Suprapubic skin (tissue), 4 donors: ENCODE data around the gene ENTPD2. TPM values are rescaled to one million over a fixed set of nuclear protein-coding genes. Genes with fewer than 3 reads are reported as not detected.

Experiments
- DNase-seq, 2 donors: peaks; one replicate each; pipeline ENCODE4 v3.0.0-alpha.2; 2019; ENCODE audit warnings: low spot score in 2 of 2
- H3K27ac ChIP-seq: fragments of 200-600 bp; sonication (generic); one replicate; pipeline ENCODE4 v1.5.1; 2019
- H3K27me3 ChIP-seq: fragments of 200-600 bp; sonication (generic); one replicate; pipeline ENCODE4 v1.5.1; 2019
- H3K36me3 ChIP-seq: fragments of 200-600 bp; sonication (generic); one replicate; pipeline ENCODE4 v1.5.1; 2019
- H3K4me1 ChIP-seq: fragments of 200-600 bp; sonication (generic); one replicate; pipeline ENCODE4 v1.5.1; 2019
- H3K4me3 ChIP-seq: fragments of 200-600 bp; sonication (generic); one replicate; pipeline ENCODE4 v1.5.1; 2019; ENCODE audit warnings: mild to moderate bottlenecking
- H3K9me3 ChIP-seq: fragments of 200-600 bp; sonication (generic); one replicate; pipeline ENCODE4 v1.5.1; 2019
- EP300 ChIP-seq: sonication (generic); formaldehyde crosslinking; IDR thresholded peaks from one replicate; pipeline ENCODE4 v1.6.1; 2017; ENCODE audit warnings: antibody characterized with exemption
- POLR2A ChIP-seq, 2 donors: fragments of 450-650 bp; IDR thresholded peaks; one replicate each; pipeline ENCODE4 v1.6.1; 2017; ENCODE audit warnings: antibody characterized with exemption in 2 of 2, mild to moderate bottlenecking in 2 of 2, moderate library complexity in 2 of 2
- POLR2AphosphoS5 ChIP-seq, 3 donors: sonication (generic); formaldehyde crosslinking; IDR thresholded peaks; one replicate each; pipeline ENCODE4 v1.6.1; 2017; ENCODE audit warnings: antibody characterized with exemption in 3 of 3
- WGBS: methylation state at CpG from one replicate; pipeline ENCODE4 v1.1.5; 2018; 5-methylcytosine and 5-hydroxymethylcytosine counted together
- total RNA-seq, 4 donors: library from RNA; depleted of rRNA; stranded (reverse); fragments of >200 nt; gene quantifications; one replicate each; pipeline ENCODE4 v1.1.0, GENCODE V29; 2016
- TF ChIP-seq, protein P1 (sequence below), 2 donors: fragments of 200-600 bp in 1 of 2; fragments of 450-650 bp in 1 of 2; sonication (generic) in 1 of 2; IDR thresholded peaks; one replicate each; pipeline ENCODE4 v1.5.1; 2016 to 2019; ENCODE audit warnings: antibody characterized with exemption in 2 of 2, mild to moderate bottlenecking in 1 of 2, moderate library complexity in 1 of 2

Gene ENTPD2
- total RNA-seq, 4 donors from 2014 or later: 13.3 to 20.8 (median 16.7) TPM

DNA sequence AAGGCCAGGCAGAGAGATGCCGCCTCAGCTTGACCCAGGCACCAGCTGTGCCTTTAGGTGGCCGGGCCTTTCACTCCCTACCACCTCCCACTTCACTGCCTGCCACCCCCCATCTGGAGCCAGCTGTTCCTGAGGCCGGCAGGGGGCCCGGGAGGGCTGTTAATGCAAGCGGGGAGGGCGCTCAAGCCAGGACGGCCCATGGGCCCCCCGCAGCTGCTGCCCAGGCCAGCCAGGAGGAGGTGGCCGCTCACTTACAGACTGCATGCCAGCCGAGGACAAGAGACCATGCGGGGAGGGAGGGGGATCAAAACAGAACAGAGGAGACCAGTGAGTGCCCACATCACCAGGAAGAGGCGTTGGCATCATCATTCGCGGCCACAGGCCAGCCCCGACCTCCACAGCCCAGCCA, 30.3 kb downstream of the ENTPD2 start:
- DNase-seq: no peak
- peaks cover 10% of the 10 kb centered on the region for H3K36me3 ChIP-seq
- peaks cover 27% of the 10 kb centered on the region for H3K4me1 ChIP-seq
- no peak overlapping the region for H3K27ac ChIP-seq
- WGBS: 83% methylated on average over 15 of the region's 15 CpGs
- TF ChIP-seq POLR2A (IDR thresholded peaks at IDR 0.05): no peak
- TF ChIP-seq POLR2AphosphoS5 (IDR thresholded peaks at IDR 0.05): no peak
- no peaks in the 10 kb centered on the region for H3K9me3 ChIP-seq
- no peak overlapping the region for H3K4me3 ChIP-seq
- no peaks in the 10 kb centered on the region for H3K27me3 ChIP-seq

DNA sequence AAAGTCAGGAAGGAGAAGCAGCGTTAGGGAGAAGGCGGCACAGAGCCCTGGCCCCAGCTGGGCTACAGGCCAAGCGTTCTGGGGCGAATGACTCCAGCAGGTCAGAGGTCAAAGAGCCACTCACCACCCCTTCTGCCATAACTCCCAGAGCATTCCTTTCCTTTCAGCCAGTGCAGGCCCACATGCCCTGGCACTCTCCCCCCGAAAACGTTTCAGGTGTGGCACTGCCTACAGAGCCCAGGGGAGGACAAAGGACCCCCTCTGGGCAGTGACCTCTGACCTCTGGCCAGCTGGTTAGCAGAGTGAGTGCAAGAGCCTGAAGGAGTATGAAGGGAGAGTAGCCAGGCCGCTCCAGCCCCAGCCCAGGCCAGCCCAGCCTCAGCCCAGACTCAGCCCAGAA, 30.7 kb downstream of the ENTPD2 start:
- Histone ChIP-seq H3K4me3 (no peak overlapping the region), H3K27ac (no peak overlapping the region), H3K27me3 (no peaks in the 10 kb centered on the region), H3K36me3 (peaks cover 12% of the 10 kb centered on the region), H3K9me3 (no peaks in the 10 kb centered on the region), H3K4me1 (peaks cover 24% of the 10 kb centered on the region)
- 75% methylated on average over 6 of the region's 7 CpGs for WGBS
- DNase-seq: no peak
- no peak for TF ChIP-seq POLR2A (IDR thresholded peaks at IDR 0.05)
- TF ChIP-seq, protein P1, sequence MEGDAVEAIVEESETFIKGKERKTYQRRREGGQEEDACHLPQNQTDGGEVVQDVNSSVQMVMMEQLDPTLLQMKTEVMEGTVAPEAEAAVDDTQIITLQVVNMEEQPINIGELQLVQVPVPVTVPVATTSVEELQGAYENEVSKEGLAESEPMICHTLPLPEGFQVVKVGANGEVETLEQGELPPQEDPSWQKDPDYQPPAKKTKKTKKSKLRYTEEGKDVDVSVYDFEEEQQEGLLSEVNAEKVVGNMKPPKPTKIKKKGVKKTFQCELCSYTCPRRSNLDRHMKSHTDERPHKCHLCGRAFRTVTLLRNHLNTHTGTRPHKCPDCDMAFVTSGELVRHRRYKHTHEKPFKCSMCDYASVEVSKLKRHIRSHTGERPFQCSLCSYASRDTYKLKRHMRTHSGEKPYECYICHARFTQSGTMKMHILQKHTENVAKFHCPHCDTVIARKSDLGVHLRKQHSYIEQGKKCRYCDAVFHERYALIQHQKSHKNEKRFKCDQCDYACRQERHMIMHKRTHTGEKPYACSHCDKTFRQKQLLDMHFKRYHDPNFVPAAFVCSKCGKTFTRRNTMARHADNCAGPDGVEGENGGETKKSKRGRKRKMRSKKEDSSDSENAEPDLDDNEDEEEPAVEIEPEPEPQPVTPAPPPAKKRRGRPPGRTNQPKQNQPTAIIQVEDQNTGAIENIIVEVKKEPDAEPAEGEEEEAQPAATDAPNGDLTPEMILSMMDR (IDR thresholded peaks at IDR 0.05): no peak
- no peak for TF ChIP-seq EP300
- TF ChIP-seq POLR2AphosphoS5 (IDR thresholded peaks at IDR 0.05): no peak

DNA sequence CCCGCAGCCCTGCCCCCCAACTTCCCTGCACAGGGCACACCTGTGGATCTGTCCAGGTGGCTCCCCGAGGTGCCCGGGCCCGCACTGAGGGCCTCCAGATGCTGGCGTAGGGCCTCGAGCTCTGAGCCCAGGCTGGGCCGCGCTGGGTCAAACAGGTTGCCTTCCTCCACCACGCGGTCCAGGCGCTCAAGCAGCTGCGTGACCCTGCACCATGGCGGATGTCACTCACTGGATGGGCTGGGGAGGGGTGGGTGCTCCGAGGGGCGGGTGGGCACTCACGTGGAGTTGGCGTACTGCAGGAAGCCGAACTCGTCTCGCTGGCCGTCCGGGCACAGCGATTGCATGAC, 31.2 kb downstream of the ENTPD2 start:
- Histone ChIP-seq H3K9me3 (no peaks in the 10 kb centered on the region), H3K4me1 (peaks cover 23% of the 10 kb centered on the region), H3K27me3 (no peaks in the 10 kb centered on the region), H3K27ac (no peak overlapping the region), H3K4me3 (no peak overlapping the region), H3K36me3 (peaks cover 17% of the 10 kb centered on the region)
- DNase-seq: no peak
- 91% methylated on average over 19 of the region's 23 CpGs for WGBS
- TF ChIP-seq, protein P1 (IDR thresholded peaks at IDR 0.05): no peak
- TF ChIP-seq EP300: no peak
- TF ChIP-seq POLR2A (IDR thresholded peaks at IDR 0.05): no peak
- TF ChIP-seq POLR2AphosphoS5 (IDR thresholded peaks at IDR 0.05): no peak

DNA sequence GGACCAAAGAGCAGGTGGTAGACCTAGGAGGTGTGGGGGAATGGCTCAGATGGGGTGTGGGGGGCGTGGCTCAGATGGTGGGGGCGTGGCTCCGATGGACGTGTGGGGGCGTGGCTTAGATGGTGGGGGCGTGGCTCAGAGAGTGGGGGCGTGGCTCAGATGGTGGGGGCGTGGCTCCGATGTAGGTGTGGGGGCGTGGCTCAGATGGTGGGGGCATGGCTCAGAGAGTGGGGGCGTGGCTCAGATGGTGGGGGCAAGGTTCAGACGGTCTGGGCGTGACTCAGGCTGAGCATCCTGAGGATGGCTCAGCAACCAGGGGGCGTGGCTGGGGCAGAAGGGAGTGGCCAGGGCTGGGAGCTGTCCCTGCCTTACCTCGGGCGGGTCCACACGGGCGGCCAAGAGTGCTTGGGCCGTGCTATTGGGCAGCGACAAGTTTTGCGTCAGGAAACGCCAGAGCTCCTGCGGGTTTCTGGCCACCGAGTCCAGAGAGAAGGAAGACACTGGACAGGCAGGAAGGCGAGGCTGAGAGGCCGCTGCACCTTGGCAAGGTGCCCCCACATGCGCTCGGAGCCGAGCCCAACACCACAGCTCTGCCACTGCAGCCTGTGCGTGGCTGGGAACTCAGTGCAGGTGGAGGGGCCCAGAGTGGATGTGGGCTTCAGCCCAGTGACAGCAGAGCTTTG, 31.7 kb downstream of the ENTPD2 start:
- H3K36me3 ChIP-seq: peaks cover 22% of the 10 kb centered on the region
- TF ChIP-seq POLR2A (IDR thresholded peaks at IDR 0.05) (no peak), POLR2AphosphoS5 (IDR thresholded peaks at IDR 0.05) (no peak), EP300 (no peak)
- TF ChIP-seq, protein P1 (IDR thresholded peaks at IDR 0.05): no peak
- no peak for DNase-seq
- 43% methylated on average over 19 of the region's 30 CpGs for WGBS
- no peak overlapping the region for H3K4me3 ChIP-seq
- peaks cover 18% of the 10 kb centered on the region for H3K4me1 ChIP-seq
- H3K27me3 ChIP-seq: no peaks in the 10 kb centered on the region
- H3K9me3 ChIP-seq: no peaks in the 10 kb centered on the region
- H3K27ac ChIP-seq: no peak overlapping the region

DNA sequence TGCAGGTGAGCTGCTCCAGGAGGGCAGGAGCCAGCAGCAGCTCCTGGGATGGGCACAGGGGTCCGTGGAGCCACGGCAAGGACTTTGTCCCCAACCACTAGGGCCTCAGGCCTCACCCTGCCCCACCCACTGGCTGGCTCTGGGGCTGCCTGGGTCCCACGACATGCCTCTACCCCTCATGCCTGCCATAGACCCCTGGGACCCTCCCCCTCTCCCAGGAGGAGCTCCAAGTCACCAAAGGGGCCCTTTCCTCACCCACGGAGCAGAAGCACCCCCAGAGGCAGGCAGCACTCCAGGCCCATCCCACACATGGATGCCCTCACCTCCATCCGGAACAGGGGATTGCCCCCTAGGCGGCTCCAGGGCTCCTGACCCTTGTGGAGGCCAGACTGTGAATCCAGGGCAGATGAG, 32.3 kb downstream of the ENTPD2 start:
- 80% methylated on average over 3 of the region's 6 CpGs for WGBS
- Histone ChIP-seq H3K27ac (no peak overlapping the region), H3K9me3 (no peaks in the 10 kb centered on the region), H3K36me3 (peaks cover 27% of the 10 kb centered on the region), H3K27me3 (no peaks in the 10 kb centered on the region), H3K4me3 (no peak overlapping the region), H3K4me1 (peaks cover 12% of the 10 kb centered on the region)
- no peak for DNase-seq
- no peak for TF ChIP-seq POLR2AphosphoS5 (IDR thresholded peaks at IDR 0.05)
- no peak for TF ChIP-seq EP300
- TF ChIP-seq, protein P1 (IDR thresholded peaks at IDR 0.05): no peak
- no peak for TF ChIP-seq POLR2A (IDR thresholded peaks at IDR 0.05)
